Panc1 (cell line): ENCODE data around the gene PANK2.

Experiments
- TCF7L2 ChIP-seq: IDR thresholded peaks from 2 replicates; pipeline ENCODE4 v1.6.1; 2011; ENCODE audit warnings: mild to moderate bottlenecking, low read depth, low read length, inconsistent platforms
- TF ChIP-seq, protein P1 (sequence below): fragments of 450-650 bp; IDR thresholded peaks from 2 replicates; pipeline ENCODE4 v1.5.1; 2017; ENCODE audit warnings: mild to moderate bottlenecking

DNA sequence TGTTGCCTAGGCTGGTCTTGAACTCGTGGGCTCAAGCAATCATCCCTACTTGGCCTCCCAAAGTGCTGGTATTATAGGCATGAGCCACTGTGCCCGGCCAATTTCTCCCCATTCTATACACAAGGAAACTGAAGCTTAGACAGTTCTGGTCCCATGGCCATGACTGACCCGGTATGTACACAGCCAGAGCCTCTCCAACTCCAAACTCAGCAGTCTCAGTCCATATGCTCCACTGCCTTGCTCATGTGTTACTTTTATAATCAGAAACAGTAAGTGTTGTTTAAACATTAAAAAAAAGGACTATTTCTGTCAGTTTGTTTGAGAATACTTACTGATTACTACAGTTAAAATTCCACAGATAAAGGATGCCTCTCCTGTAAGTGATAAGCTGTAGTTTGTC is 75.5 kb downstream of the PANK2 start:
- TF ChIP-seq, protein P1, sequence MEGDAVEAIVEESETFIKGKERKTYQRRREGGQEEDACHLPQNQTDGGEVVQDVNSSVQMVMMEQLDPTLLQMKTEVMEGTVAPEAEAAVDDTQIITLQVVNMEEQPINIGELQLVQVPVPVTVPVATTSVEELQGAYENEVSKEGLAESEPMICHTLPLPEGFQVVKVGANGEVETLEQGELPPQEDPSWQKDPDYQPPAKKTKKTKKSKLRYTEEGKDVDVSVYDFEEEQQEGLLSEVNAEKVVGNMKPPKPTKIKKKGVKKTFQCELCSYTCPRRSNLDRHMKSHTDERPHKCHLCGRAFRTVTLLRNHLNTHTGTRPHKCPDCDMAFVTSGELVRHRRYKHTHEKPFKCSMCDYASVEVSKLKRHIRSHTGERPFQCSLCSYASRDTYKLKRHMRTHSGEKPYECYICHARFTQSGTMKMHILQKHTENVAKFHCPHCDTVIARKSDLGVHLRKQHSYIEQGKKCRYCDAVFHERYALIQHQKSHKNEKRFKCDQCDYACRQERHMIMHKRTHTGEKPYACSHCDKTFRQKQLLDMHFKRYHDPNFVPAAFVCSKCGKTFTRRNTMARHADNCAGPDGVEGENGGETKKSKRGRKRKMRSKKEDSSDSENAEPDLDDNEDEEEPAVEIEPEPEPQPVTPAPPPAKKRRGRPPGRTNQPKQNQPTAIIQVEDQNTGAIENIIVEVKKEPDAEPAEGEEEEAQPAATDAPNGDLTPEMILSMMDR, result no peak
- no peak for TF ChIP-seq TCF7L2
